RKO (cell line): ENCODE results near the gene GCKR.

Experiments
- DNase-seq: peaks from one replicate; pipeline ENCODE4 v3.0.0-alpha.2; 2016; ENCODE audit warnings: low spot score

Gene GCKR

GRCh38 chr2:27496357-27497287, at the start of gene GCKR:
Gene GCKR (plus strand): TSS chr2:27496839. CDS start chr2:27496905, 66 bp downstream.
- DNase-seq: no peak

- DNase-seq: no peak
Measured at GRCh38 chr2:27448381-27448780, 48.3 kb upstream of the GCKR start.

GRCh38 chr2:27451095-27451494, 45.5 kb upstream of the GCKR start:
- DNase-seq: no peak

- no peak for DNase-seq
Measured at GRCh38 chr2:27453968-27454367, 42.7 kb upstream of the GCKR start.

GRCh38 chr2:27461118-27461517, 35.5 kb upstream of the GCKR start:
- DNase-seq: no peak

- DNase-seq: no peak
Measured at GRCh38 chr2:27464443-27464842, 32.2 kb upstream of the GCKR start.

- no peak for DNase-seq
Measured at GRCh38 chr2:27471961-27472360, 24.7 kb upstream of the GCKR start.

- no peak for DNase-seq
Measured at GRCh38 chr2:27485496-27485895, 11.1 kb upstream of the GCKR start.

GRCh38 chr2:27489118-27489497, 7.5 kb upstream of the GCKR start:
- DNase-seq: peak; percentile 34

GRCh38 chr2:27489498-27490397, 6.9 kb upstream of the GCKR start, which contains the start of gene IFT172:
Gene IFT172 (minus strand): TSS chr2:27489743. CDS start chr2:27489653, 90 bp downstream.
- peak; percentile 100 for DNase-seq

- no peak for DNase-seq
Measured at GRCh38 chr2:27492557-27492956, 4.1 kb upstream of the GCKR start.

- DNase-seq: no peak
Measured at GRCh38 chr2:27493948-27494283, 2.7 kb upstream of the GCKR start.

GRCh38 chr2:27494284-27494943, 2.2 kb upstream of the GCKR start:
- DNase-seq: peak; percentile 57

GRCh38 chr2:27494944-27495554, 1.6 kb upstream of the GCKR start, which contains the start of gene FNDC4:
Gene FNDC4 (minus strand): TSS chr2:27495200. CDS start chr2:27494679, 521 bp downstream.
- no peak for DNase-seq

- no peak for DNase-seq
Measured at GRCh38 chr2:27495840-27496356, 741 bp upstream of the GCKR start.

GRCh38 chr2:27497288-27497627, 619 bp downstream of the GCKR start:
- DNase-seq: no peak

GRCh38 chr2:27498975-27499374, 2.3 kb downstream of the GCKR start:
- DNase-seq: no peak

- DNase-seq: no peak
Measured at GRCh38 chr2:27501042-27501441, 4.4 kb downstream of the GCKR start.

GRCh38 chr2:27502142-27502541, 5.5 kb downstream of the GCKR start:
- no peak for DNase-seq

- no peak for DNase-seq
Measured at GRCh38 chr2:27506587-27506986, 9.9 kb downstream of the GCKR start.

- no peak for DNase-seq
Measured at GRCh38 chr2:27507293-27507692, 10.7 kb downstream of the GCKR start.

GRCh38 chr2:27509326-27509725, 12.7 kb downstream of the GCKR start:
- no peak for DNase-seq
